ENCODE results near the gene CPXM1.

DNA sequence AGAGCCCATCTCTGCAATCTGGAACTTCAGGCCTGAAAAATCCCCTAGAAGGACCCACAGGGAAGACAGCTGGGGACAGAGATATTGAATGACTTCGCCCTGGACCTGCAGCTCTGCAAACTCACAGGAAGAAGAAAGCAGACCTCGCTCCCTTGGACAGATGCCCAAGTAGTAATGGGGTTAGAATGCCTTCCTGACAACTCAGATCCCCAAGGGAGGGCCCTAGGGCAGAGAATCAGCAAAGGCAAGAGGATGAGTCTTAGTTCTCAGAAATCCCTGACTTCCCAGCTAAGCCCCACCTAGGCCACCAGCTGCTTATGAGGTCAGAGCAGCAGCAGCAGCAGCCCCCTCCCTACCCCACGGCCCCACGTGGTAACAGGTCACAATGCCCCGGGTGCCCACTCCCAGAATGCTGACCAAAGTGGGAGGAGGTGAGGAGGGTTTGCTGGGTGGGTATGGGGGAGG lies 14.2 kb upstream of the CPXM1 start, which contains the start of gene C20orf141:
- no peak for TF ChIP-seq CTCF (IDR thresholded peaks at IDR 0.05; ENCODE audit: insufficient read depth, low read length, poor library complexity, severe bottlenecking)
- TF ChIP-seq EZH2phosphoT487 (conservative IDR thresholded peaks at IDR 0.05; ENCODE audit: low read length) = no peak
